HFF-Myc (cell line): ENCODE results near the gene TMEM63B.
"Not testable (repeated sequence)": the region's sequence is repeated elsewhere in the genome, so short reads cannot be mapped to it uniquely, and the experiment has no call there.

Experiments used
- DNase-seq: peaks from one replicate; pipeline ENCODE4 v3.0.0-alpha.2; 2011; ENCODE audit warnings: low read depth; ENCODE audit errors: extremely low read depth
- H3K4me3 ChIP-seq: replicated peaks from 2 replicates; pipeline ENCODE4 v1.5.1; 2011; ENCODE audit warnings: low read depth, mild to moderate bottlenecking, control low read depth, low read length
- TF ChIP-seq, protein P1 (sequence below): IDR thresholded peaks from 2 replicates; pipeline ENCODE4 v1.5.1; 2012; ENCODE audit warnings: mild to moderate bottlenecking, low read depth, low read length, control low read depth; ENCODE audit errors: missing control alignments

TMEM63B gene

DNA sequence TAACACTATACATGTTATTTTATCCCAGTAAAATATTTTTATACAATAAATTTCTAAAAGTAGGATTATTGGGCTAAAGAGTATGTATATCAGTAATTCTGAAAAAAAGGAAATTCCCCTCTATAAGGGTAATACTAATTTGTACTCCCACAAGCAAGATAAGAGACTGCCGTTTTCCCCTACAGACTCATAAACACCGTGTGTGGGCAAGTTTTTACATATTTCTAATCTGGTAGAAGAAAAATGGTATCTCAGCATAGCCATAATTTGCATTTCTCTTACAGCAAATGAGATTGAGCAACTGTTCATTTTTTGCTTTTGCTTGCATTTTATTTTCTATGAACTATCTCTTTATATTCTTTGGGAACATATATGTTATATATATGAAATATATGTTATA is 63.4 kb downstream of the TMEM63B start:
- TF ChIP-seq, protein P1, sequence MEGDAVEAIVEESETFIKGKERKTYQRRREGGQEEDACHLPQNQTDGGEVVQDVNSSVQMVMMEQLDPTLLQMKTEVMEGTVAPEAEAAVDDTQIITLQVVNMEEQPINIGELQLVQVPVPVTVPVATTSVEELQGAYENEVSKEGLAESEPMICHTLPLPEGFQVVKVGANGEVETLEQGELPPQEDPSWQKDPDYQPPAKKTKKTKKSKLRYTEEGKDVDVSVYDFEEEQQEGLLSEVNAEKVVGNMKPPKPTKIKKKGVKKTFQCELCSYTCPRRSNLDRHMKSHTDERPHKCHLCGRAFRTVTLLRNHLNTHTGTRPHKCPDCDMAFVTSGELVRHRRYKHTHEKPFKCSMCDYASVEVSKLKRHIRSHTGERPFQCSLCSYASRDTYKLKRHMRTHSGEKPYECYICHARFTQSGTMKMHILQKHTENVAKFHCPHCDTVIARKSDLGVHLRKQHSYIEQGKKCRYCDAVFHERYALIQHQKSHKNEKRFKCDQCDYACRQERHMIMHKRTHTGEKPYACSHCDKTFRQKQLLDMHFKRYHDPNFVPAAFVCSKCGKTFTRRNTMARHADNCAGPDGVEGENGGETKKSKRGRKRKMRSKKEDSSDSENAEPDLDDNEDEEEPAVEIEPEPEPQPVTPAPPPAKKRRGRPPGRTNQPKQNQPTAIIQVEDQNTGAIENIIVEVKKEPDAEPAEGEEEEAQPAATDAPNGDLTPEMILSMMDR: no peak
- no peak for DNase-seq
- no peak overlapping the region for H3K4me3 ChIP-seq

DNA sequence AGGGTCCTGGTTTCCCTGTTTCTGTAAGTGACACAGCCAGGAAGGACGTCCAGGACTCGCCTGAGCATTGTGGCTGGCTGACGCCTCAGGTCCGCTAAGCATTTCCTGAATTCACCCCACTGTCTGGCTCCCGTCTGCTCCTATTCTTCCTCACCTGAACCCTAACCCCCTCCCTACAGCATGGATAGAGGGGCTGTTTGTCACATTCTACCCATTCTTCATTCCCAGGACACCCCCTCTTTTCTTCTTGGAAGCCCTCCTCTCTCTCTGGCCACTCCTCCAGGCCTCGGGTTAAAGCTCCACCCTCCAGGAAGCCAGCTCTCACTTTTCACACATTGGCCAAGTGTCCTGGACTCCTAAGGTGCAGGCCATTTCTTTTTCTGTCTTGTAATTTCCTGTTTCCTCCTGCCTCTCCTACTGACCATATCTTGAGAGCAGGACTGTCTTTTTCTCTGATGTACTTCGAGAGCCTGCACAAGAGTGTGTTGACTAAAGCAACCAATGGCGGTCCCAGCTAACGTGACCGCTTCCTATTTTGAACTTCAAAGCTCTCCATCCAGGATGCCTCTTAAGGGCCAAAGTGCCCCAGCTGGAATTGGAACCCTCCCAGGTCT is 65.2 kb downstream of the TMEM63B start:
- H3K4me3 ChIP-seq: no peak overlapping the region
- TF ChIP-seq, protein P1: no peak
- DNase-seq: no peak

DNA sequence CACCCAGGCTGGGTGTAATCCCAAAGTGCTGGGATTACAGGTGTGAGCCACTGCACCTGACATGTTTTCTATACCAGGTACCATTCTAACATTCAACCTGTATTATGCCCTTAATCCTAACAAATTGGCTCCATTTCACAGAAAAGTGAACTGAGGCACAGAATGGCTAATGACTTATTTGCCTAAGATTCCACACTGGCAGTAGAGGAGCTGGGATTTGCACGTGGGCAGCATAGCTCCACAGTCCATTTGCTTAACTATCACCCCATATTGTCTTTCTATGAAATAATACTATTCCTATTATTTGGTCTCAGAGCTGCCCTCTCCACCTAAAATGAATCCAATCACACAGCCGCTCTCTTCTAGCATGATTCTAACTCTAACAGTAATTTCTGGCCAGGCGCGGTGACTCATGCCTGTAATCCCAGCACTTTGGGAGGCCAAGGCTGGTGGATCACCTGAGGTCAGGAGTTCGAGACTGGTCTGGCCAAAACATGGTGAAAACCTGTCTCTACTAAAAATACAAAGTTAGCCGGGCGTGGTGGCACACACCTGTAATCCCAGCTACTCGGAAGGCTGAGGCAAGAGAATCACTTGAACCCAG is 66.1 kb downstream of the TMEM63B start:
- no peak for DNase-seq
- TF ChIP-seq, protein P1: no peak
- no peak overlapping the region for H3K4me3 ChIP-seq

DNA sequence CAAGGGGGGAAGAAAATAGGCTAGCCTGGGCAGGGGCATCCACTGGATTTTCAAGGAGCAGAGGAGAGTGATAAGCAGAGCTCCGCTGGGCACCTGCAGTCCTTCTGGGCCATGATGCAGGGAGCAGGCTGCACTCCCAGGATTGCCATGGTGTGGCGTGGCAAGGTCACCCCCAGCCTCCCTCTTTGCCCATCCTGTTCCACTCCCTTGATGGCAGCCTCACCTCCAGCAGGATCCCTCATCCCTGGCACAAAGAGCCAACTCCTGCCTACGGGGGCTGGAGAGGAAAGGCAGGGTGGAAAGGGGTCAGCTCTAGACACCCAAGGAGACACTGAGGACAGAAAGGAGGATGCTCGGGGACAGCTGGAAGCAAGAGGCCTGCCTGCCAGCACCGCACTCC is 67.0 kb downstream of the TMEM63B start:
- TF ChIP-seq, protein P1: no peak
- H3K4me3 ChIP-seq: no peak overlapping the region
- no peak for DNase-seq

DNA sequence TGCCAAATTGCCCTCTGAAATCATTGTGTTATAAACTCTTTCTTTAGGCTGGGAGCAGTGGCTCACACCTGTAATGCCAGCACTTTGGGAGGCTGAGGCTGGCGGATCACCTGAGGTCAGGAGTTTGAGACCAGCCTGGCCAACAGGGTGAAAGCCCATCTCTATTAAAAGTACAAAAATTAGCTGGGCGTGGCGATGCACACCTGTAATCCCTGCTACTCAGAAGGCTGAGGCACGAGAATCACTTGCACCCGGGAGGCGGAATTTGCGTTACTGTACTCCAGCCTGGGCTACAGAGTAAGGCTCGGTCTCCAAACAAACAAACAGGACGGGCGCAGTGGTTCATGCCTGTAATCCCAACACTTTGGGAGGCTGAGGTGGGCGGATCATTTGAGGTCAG is 69.0 kb downstream of the TMEM63B start:
- not testable (repeated sequence) for DNase-seq, H3K4me3 ChIP-seq

DNA sequence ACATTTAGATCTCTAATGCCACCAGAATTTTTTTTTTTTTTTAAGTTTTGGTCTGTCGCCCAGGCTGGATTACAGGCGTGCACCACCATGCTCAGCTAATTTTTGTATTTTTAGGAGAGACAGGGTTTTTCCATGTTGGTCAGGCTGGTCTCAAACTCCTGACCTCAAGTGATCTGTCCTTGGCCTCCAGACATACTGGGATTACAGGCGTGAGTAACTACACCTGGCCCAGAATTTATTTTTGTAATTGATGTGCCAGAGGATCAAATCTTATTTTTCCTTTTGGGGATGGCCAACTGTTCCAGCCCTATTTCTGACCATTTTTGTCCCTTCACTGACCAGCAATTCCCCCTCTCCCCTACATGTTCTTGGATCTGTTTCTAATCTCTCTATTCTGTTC is 71.3 kb downstream of the TMEM63B start:
- no peak for DNase-seq
- TF ChIP-seq, protein P1: no peak
- no peak overlapping the region for H3K4me3 ChIP-seq

DNA sequence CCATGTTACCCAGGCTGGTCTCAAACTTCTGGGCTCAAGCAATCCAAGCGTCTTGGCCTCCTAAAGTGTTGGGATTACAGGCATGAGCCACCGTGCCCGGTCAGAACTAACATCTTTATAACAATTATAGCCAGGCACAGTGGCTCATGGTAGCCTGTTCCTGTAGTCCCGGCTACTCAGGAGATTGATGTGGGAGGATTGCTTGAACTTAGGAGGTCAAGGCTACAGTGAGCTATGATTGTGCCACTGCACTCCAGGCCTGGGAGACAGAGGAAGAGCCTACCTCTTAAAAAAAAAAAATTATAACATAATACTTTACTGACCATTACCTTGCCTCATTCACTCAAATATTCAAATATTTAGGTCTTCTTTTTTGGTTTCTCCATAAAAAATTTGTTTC is 72.5 kb downstream of the TMEM63B start:
- TF ChIP-seq, protein P1: no peak
- no peak for DNase-seq
- no peak overlapping the region for H3K4me3 ChIP-seq
